ENCODE measurements around the gene YTHDF2. TPM values are rescaled to one million over a fixed set of nuclear protein-coding genes. Genes with fewer than 3 reads are reported as not detected.
A peak's percentile ranks its signal among the peaks of the same experiment; 100 is the strongest.
"Not testable (repeated sequence)": the region's sequence is repeated elsewhere in the genome, so short reads cannot be mapped to it uniquely, and the experiment has no call there.

YTHDF2 gene
- polyA plus RNA-seq (ENCODE audit: insufficient read length), result 49.4 TPM

DNA sequence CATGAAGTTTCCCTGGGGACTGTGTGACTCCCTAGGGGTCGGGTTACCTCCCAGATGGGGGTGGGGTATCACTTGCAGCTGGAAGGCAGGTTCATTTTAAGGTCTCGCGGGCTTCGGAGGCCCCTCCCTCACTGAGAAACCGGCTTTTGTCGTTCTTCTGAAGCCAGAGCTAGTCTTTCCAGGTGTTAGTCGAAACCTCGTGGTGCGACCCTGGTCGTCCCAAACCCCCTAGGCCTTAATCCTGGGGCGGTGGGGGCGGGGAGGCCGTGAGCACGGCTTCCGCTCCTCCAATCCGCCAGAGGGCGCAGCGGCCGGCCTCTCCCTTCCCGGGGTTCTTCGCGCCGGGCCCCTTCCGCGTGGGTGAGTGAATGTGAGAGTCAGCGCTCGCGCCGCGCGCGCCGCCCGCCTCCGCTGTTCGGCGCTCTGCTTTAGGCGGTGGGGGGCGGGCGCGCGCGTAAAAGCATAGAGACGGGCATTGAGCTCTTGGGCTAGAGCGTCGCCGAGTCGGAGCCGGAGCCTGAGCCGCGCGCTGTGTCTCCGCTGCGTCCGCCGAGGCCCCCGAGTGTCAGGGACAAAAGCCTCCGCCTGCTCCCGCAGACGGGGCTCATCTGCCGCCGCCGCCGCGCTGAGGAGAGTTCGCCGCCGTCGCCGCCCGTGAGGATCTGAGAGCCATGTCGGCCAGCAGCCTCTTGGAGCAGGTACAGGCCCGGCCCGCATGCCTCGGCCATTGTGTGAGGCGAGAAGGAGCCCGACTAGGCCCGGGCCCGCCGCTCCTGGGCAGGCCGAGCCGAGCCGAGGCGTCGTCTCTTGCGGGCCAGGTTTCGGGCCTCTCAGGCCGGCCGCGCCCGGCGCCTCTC lies at the start of gene YTHDF2:
Gene YTHDF2, plus strand, starts transcription at position 491 of the 857 bp plus-strand sequence. Its CDS starts 181 bp downstream, at position 672.
- peak; percentile 96 for DNase-seq (ENCODE audit: low read depth)

DNA sequence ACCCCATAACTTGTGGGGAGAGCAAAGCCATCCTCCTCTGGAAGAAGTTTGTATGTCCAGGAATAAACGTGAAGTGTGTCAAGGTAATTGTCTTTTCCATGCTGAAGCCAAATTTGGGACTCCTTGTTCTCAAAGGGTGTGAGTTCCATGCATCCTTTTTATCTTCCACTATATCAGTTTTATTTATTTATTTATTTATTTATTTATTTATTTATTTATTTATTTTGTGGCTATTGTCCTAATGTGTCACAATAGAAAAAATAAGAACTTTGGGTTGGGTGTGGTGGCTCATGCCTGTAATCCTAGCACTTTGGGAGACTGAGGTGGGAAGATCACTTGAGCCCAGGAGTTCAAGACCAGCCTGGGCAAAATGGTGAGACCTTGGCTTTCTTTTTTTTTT lies 45.1 kb upstream of the YTHDF2 start:
- DNase-seq (ENCODE audit: low read depth), result not testable (repeated sequence)

DNA sequence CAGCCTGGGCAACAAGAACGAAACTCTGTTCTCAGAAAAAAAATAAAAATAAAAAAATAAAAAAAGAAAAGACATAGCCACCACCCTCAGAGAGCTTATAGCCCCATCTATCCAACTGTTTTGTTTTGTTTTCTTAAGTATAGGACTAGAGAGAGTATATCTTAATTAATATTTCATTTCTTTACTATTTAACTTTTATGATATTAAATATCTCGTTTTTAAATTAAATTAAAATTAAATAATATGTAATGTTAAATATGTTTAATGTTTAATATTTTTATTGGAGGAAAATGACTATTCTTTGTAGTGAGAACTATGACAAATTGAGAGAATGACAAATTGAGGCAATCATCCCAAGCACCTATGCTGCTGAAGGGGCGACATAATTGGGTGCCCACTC lies 33.1 kb upstream of the YTHDF2 start:
- DNase-seq (ENCODE audit: low read depth), result no peak

GRCh38 chr1:28716336-28716735 lies 20.4 kb upstream of the YTHDF2 start:
- DNase-seq (ENCODE audit: low read depth), result no peak

DNA sequence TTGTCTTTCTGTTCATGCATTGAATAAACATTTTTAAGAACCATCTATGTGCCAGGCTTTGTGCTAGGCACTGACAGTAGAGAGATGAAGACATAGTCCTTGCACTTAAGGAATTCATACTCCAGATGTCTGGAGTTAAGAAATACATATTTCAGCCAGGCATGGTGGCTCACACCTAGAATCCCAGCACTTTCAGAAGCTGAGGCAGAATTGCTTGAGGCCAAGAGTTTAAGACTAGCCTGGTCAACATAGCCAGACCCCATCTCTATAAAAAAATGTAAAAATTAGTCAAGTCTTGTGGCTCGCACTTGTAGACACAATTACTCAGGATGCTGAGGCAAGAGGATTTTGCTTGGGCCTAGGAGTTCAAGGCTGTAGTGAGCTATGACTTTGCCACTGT lies 18.6 kb upstream of the YTHDF2 start:
- no peak for DNase-seq (ENCODE audit: low read depth)

DNA sequence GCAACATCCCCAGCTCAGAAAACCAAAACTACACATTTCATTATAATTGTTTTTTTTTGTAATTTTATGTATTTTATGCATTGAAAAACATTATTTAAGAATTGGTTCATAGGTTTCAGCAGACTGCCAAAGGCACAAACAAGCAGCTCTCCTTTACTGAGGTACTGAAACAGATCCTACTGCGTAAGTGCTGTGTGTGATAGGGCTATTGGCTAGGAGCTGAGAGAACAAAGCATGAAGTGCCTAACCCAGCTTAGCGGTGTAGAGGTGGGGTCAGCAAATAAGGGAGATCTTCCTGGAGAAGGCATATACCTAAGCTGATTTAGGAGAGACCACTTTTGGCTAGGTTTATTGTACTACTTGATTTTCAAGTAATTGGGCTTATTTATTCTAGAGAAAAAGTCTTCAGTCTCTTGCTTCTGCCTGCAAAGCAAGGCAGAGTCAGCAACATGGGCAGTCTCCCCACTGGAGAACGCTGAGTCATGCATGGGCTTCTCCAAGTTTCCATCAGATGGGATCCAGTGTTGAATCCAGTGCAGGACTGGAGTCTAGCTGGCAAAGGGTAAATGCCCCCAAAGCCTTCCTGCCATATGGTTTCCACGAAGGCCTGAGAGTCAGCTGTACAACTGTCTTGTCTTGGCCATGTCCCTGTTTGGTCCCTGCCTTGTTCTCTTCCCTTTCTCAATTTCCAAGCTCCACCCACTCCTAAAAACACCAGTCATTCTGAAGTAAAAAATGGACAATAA lies 18.0 kb upstream of the YTHDF2 start:
- no peak for DNase-seq (ENCODE audit: low read depth)

- no peak for DNase-seq (ENCODE audit: low read depth)
Observed at GRCh38 chr1:28719332-28719619, 17.5 kb upstream of the YTHDF2 start.

- DNase-seq (ENCODE audit: low read depth), result no peak
Observed at GRCh38 chr1:28720376-28720775, 16.4 kb upstream of the YTHDF2 start.

GRCh38 chr1:28721927-28722326 lies 14.8 kb upstream of the YTHDF2 start:
- not testable (repeated sequence) for DNase-seq (ENCODE audit: low read depth)

DNA sequence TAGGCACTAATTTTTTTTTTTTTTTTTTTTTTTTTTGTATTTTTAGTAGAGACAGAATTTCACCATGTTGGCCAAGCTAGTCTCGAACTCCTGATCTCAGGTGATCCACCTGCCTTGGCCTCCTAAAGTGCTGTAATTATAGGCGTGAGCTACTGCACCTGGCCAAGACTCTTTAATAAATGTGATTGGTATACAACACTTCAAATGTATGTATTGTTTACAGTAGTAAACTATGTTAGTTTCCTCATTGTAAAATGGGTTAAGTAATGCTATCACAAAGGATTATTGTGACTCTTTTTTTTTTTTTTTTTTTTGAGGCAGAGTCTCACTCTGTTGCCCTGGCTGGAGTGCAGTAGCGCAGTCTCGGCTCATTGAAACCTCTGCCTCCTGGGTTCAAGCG lies 11.4 kb upstream of the YTHDF2 start:
- DNase-seq (ENCODE audit: low read depth), result not testable (repeated sequence)

- no peak for DNase-seq (ENCODE audit: low read depth)
Observed at GRCh38 chr1:28735961-28736449, 735 bp upstream of the YTHDF2 start.

DNA sequence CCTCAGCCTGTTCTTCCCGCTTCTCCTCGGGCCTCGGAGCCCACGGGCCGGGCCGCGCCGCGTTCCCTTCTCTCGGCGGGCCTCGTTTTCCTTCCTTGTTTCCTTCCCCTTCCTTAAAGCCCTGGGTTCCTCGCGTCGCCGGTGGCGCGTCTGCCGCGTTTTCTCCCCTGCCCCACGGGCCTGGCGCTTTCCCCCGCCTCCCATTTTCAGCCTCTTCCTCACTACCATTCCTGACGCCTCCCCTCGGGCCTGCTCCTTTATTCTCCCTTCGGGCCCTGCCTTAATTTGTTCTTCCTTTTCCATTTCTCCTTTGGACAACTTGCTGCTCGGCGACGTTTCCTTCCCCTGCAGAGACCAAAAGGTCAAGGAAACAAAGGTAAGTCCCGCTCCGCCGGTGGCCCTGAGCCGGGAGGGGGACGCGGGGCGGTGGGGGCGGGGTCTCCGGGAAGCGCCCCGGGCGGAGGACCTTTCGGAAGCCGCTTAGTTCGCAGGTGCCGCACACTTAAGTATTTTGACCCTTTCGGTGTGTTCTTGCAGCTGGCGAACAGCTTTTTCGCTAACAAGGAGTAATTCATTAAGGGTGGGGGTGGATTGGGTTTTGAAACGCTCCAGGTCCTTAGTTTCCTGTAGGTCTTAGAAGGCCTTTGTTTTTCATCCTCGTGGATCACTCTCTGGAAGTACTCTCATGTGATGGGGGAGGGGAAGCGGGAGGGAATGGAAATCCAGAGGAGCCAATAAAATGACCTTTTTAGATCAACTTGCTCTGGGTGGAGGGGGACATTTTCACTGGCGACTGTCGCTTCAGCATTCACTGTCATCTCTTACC lies 780 bp downstream of the YTHDF2 start:
- DNase-seq (ENCODE audit: low read depth), result no peak

GRCh38 chr1:28740118-28740517 lies 3.4 kb downstream of the YTHDF2 start:
- DNase-seq (ENCODE audit: low read depth), result no peak

DNA sequence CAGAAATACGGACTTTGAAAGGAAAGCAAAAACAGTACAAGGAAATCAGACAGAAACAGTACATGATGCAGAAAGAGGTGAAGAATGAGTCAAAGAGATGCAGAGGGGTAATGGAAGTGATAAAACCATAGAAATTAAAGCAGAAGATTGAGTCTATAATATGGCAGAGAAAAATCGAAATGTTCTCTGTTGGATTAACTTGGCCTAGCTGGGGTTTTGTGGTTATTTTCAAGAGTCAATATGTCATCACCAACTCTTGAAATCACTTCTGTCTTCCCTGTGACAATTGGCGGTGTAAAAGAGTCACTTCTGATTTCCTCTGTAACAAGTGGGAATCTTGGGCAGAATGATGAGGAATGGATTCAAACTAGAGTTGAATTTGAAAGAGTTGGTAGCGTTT lies 7.4 kb downstream of the YTHDF2 start:
- DNase-seq (ENCODE audit: low read depth), result no peak

DNA sequence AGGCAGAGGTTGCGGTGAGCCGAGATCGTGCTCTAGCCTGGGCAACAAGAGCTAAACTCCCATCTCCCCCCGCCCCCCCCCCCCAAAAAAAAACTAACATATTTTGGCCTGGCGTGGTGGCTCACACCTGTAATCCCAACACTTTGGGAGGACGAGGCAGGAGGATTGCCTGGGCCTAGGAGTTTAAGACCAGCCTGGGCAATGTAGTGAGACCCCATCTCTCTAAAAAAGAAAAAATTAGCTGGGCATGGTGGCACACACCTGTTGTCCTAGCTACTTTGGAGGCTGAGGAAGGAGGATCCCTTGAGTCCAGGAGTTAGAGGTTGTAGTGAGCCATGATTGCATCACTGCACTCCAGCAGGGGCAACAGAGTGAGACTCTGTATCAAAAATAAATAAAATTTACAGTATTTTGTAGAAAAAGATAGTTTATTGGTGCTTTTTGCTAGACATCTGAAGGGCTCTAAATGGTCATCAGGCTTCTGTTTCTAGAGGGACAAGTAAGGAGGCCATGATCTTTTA lies 9.0 kb downstream of the YTHDF2 start:
- DNase-seq (ENCODE audit: low read depth), result no peak

GRCh38 chr1:28750330-28750729 lies 13.6 kb downstream of the YTHDF2 start:
- no peak for DNase-seq (ENCODE audit: low read depth)

GRCh38 chr1:28750771-28751294 lies 14.1 kb downstream of the YTHDF2 start:
- not testable (repeated sequence) for DNase-seq (ENCODE audit: low read depth)

DNA sequence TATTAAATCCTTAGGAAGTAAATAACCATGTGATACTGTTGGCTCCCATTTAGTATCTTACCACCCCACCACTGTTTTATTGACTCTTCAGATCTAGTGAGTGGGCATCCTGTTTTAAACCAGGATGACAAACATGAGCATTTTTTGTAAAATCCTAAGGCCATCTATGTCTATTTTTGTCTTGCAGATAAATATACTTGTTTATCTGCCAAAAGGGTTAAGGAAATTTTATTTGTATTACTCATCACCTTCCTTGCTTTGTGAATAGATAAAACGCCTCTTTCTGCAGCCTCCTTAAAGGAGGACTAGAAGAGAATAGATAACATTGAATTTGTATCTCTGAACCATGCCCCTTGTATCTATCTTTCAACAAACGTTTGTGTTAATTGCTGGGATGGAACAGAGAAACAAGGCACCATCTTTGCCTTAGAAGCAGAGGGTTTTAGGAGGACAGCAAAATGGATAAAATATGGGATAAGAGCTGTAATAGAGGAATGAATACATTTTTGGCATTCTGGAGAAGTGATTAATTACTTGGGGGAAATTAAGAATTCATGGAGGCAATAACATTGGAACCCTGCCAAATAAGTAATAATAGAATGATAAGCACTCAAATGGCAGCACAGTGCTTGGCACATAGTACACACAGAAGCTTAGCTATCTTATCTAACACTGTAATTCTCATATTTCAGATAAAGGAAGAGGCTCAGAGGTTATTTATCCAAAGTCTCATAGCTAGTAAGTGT lies 14.7 kb downstream of the YTHDF2 start:
- no peak for DNase-seq (ENCODE audit: low read depth)

- DNase-seq (ENCODE audit: low read depth), result no peak
Observed at GRCh38 chr1:28755701-28756100, 19.0 kb downstream of the YTHDF2 start.

- no peak for DNase-seq (ENCODE audit: low read depth)
Observed at GRCh38 chr1:28756846-28757245, 20.1 kb downstream of the YTHDF2 start.

- no peak for DNase-seq (ENCODE audit: low read depth)
Observed at GRCh38 chr1:28758420-28758819, 21.7 kb downstream of the YTHDF2 start.

Measured in forelimb muscle (tissue), 1 donor.